ENCODE measurements around the gene ADAD2.
"Not testable (repeated sequence)": the region's sequence is repeated elsewhere in the genome, so short reads cannot be mapped to it uniquely, and the experiment has no call there.

GRCh38 chr16:84205123-84205522 lies 14.2 kb downstream of the ADAD2 start:
- not testable (repeated sequence) for TF ChIP-seq CTCF (IDR thresholded peaks at IDR 0.05); POLR2A (IDR thresholded peaks at IDR 0.05); POLR2AphosphoS5 (IDR thresholded peaks at IDR 0.05; ENCODE audit: insufficient read depth in 1 of 2, low read depth in 1 of 2)

Data from vagina (tissue), 2 donors.